GM19025 (cell line): ENCODE results near the gene ABCG8.

Source experiments
- ATAC-seq: cut with Tn5 transposase; IDR thresholded peaks from one replicate; pipeline ENCODE4 v1.9.1; 2021; ENCODE audit warnings: mild to moderate bottlenecking, low read depth, moderate library complexity; ENCODE audit not compliant: unreplicated experiment

The ABCG8 gene

GRCh38 chr2:43853141-43854081, 14.6 kb downstream of the ABCG8 start:
- no peak for ATAC-seq

DNA sequence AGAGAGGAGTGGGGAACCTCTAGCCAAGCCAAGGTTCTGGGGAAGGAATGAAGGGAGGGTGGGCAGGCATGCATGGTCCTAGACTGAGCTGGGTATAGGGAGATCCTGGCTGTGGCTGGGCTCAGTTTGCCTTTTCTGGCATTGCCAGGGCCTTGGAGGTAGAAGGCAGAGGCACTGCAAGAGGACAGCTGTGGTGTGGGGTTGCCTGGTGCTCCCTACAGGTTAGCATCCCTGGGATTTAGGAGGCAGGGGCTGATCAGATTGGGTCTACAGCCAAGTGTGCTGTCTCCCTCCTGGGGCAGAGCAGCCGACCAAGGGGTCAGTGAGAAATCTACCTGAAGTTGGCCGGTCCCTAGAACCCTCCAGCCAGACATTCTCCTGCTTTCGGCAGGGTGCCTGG, 15.9 kb downstream of the ABCG8 start:
- ATAC-seq, result no peak

- no peak for ATAC-seq
Measured at GRCh38 chr2:43855292-43855691, 16.5 kb downstream of the ABCG8 start.

DNA sequence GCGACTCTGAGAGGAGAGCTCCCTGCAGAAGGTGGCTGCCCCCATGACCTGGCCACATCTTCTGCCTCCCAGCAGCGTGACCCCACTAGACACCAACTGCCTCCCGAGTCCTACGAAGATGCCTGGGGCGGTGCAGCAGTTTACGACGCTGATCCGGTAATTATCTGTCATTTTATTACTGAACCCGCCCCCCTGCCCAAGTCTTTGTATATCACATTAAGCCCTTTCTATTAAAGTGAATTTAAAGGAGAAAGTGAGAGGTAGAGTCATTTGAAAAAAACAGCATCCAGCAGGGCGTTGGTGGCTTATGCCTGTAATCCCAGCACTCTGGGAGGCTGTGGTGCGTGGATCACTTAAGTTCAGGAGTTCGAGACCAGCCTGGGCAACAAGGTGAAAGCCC, 33.4 kb downstream of the ABCG8 start:
- ATAC-seq, result no peak

DNA sequence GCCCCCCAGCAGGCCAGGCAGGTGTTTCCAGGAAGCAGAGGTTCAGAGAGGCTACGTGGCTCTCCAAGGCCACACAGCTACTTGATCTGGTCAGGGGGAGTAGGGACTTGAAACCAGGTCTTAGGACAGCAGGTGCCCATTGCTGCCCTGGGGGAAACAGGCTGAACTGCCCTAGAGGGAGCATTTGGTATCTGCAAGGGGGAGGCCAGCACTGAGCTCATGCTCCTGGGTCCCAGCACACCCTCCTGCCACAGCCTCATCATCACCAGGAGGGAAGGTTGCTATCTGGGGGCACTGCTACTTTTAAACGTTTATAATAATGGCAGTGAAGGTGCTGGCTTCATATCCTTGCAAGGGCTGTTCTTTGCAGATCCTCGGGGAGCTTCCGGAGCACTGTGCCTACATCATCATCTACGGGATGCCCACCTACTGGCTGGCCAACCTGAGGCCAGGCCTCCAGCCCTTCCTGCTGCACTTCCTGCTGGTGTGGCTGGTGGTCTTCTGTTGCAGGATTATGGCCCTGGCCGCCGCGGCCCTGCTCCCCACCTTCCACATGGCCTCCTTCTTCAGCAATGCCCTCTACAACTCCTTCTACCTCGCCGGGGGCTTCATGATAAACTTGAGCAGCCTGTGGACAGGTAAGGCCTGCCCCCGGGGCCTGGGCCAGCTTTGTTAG, 36.1 kb downstream of the ABCG8 start:
- ATAC-seq, result no peak

GRCh38 chr2:43877782-43878464, 39.2 kb downstream of the ABCG8 start:
- peak; percentile 69 for ATAC-seq

GRCh38 chr2:43879261-43879660, 40.5 kb downstream of the ABCG8 start:
- no peak for ATAC-seq

DNA sequence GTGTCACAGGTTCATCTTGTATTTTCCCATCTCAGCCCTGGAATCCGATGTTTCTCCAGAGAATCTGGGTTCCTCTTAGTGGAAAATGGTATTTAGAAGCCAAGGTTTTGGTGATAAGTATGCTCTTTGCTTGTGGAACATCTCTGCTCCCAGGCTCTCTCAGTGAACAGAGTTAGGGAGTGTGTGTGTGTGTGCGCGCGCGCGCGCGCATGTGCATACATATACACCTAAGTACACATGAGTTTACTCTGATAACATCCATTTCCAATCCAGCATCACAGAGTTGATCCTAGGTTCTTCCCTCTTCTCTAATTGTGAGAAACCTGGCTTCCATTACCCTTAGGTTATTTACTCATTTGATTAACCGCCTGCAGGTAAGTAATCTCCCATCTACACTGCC, 41.7 kb downstream of the ABCG8 start:
- no peak for ATAC-seq

DNA sequence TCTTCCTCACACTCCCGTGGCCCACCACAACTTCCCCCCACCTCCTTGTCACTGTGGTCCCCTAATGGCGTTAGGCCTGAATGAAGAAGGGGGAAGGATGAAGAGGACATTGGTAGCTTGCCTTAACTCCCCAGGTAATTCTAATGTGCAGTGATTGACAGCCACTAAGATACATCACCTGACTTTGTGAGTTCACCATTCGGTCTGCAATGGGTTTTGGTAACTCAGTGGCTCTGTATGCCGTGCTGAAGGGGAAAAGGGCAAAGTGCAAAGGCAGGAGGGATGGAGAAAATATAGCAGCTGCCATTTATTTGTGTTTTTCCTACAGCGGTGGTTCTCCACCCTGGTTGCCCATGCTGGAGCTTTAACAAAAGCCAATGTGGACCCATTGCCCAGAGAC, 42.2 kb downstream of the ABCG8 start:
- ATAC-seq, result no peak

DNA sequence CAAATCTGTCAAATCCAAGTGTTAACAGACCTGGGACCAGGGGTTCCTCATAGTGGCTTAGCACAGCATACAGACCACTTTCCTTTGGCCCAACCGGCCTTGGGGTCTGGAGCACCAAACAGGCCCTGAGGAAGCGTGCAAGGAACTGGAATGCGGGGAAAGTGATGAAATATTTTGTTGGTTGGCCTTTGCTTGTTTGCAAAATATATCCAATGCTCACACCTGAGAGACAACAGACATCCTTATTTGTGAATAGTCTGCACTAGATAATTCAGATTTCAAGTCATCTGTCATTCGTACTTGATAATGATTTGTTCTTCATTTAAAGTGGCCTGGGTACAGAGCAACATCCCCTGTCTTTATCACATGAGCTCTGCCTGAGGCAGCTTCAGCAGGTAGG, 43.5 kb downstream of the ABCG8 start:
- no peak for ATAC-seq

GRCh38 chr2:43884689-43885088, 45.9 kb downstream of the ABCG8 start:
- no peak for ATAC-seq

GRCh38 chr2:43885132-43885632, 46.4 kb downstream of the ABCG8 start:
- no peak for ATAC-seq

DNA sequence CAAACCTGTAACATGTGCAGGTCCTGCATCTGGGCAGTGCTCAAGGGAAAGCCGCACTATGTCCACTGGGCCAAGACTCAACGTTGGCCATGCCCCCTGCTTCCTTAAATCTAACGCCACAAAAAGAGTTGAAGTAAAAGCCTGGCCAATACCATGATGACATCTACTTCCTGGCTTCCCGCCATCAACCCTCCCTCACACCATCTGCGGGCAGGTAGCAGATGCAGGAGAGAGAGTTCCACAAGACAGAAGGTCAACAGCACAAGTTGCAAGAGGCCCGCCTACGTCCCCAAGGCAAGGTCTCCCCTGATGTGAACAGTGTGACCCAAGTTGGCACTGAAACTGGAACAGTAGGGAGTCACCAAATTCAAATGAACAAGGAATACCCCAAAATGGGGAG, 48.4 kb downstream of the ABCG8 start:
- ATAC-seq, result no peak

DNA sequence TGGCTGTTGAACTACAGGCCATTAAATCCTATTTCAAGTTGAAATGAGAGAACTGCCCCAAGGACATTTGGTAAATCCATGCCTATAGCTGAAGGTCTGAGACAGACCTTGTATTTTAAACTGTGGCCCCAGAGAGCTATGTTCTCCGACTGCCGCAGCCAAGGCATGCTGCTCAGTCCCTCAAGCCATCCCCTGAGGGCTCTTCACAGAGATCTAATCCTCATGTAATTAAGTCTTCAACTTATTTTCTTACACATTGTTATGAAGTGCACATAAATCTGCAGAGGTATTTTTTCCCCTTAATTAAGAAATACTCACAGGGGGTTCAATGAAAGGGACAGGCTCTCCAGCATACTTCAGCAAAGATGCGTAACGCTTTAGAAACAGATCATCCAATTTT, 50.6 kb downstream of the ABCG8 start:
- ATAC-seq, result no peak

GRCh38 chr2:43890855-43891254, 52.1 kb downstream of the ABCG8 start:
- no peak for ATAC-seq

- ATAC-seq, result no peak
Measured at GRCh38 chr2:43894743-43895142, 56.0 kb downstream of the ABCG8 start.

DNA sequence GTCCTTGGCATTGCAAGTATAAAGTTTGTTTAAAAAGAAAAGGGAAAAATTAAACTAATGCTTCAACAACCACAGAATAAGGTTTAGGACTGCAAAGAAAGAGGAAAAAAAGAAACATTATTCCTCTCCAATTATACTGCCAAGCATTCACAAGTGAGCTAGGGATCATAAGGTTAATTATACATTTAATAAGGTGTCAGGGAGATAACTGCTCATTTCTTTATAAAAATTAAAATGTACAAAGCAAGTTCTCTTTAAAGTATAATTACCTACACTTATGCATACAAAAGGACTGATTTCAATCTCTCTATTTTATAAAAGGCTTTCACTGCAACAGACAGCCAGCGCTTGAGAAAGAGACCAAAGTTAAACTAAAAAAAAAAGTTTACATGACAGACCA, 58.1 kb downstream of the ABCG8 start:
- no peak for ATAC-seq

GRCh38 chr2:43897492-43897891, 58.7 kb downstream of the ABCG8 start:
- no peak for ATAC-seq

DNA sequence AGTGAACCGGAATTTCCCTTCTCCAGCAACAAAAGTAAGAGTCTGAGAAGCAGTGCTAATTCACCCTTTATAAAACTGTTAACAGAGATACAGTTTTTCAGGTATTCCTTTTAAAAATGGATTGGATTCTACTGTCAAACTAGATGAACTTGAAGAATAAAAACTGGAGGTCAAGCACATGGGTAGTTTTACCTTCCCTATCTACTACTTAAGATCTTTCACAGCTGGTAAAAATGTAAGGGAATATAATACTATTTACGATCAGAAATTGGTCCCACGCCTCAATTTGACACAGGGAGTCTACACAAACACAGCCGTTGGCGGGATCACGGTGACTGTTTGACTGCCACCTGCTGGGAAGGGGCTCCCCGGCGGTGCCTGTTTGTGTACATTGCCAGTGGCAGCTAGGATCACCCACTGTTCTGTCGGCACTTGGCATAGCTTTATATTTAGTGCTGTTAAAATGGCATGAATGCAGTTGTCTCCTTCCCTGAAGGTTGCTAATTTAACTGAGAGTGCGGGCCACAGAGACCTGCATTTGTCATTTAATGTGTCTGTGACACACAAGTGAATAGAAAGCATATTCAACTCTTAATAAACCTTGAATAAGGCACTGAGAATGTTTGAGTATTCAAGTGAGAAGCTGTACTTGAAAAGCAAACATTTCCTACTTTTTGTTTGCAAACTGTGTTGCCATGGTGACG, 59.5 kb downstream of the ABCG8 start:
- ATAC-seq, result no peak

DNA sequence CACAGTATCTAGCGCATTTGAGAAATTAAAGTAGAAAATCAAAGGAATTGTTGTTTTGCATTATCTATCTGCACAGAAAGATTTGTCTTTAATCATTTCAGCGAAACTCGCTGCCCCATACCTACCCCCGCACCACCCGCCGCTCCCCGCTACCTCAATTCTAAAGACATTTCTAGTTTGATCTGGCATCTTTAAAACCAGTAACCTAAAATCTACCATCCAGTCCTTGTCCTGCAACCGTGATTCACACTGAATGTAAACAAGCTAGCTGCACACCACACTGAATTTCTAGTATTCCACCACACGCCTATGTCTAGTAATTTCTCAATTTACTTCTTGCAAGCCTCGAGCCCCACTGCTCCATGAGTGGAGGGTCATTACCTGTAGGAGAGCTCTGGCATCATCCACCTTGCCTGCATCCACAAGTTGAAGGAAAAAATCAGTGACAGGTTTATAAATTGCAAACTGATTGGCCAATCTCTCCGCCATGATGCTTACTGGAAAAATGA, 60.1 kb downstream of the ABCG8 start:
- ATAC-seq, result no peak
